WTC11 (cell line): ENCODE measurements around the gene MPV17L. TPM values are rescaled to one million over a fixed set of nuclear protein-coding genes. Genes with fewer than 3 reads are reported as not detected.
A peak's percentile ranks its signal among the peaks of the same experiment; 100 is the strongest.

Source experiments
- ATAC-seq: fragments of 200-7000 bp; cut with Tn5 transposase; 2 replicates; pipeline ENCODE4 v1.10.0; 2021; ENCODE audit warnings: mild to moderate bottlenecking, moderate library complexity
- CTCF ChIA-PET: fragments of 300-600 bp; sonication (Branson Sonifier 250); formaldehyde crosslinking; loops from one replicate; lab custom pipeline; 2021; ENCODE audit warnings: antibody characterized with exemption; lab: Charles Lee
- POLR2A ChIA-PET: fragments of 350-600 bp; sonication (Branson Sonifier 250); formaldehyde crosslinking; loops from one replicate; lab custom pipeline; 2021; ENCODE audit warnings: antibody characterized with exemption; lab: Charles Lee
- DNase-seq: peaks from one replicate; pipeline ENCODE4 v3.0.0; 2021; ENCODE audit warnings: low spot score
- H3K27ac Mint-ChIP-seq: 2 replicates; pipeline ENCODE4 v1.8.0; 2021; ENCODE audit warnings: mixed read lengths
- H3K27me3 Mint-ChIP-seq: 2 replicates; pipeline ENCODE4 v1.8.0; 2021; ENCODE audit warnings: low read depth, mild to moderate bottlenecking, moderate library complexity, mixed read lengths
- H3K36me3 Mint-ChIP-seq: 2 replicates; pipeline ENCODE4 v1.8.0; 2021; ENCODE audit warnings: mixed read lengths
- H3K4me1 Mint-ChIP-seq: 2 replicates; pipeline ENCODE4 v1.8.0; 2022; ENCODE audit warnings: mixed read lengths
- H3K4me3 Mint-ChIP-seq: 2 replicates; pipeline ENCODE4 v1.8.0; 2021; ENCODE audit warnings: mild to moderate bottlenecking, moderate library complexity, mixed read lengths
- H3K9me3 Mint-ChIP-seq: 2 replicates; pipeline ENCODE4 v1.8.0; 2021; ENCODE audit warnings: mixed read lengths
- ATF3 ChIP-seq: sonication (generic); formaldehyde crosslinking; conservative IDR thresholded peaks from 2 replicates; pipeline ENCODE4 v1.8.1; 2022; ENCODE audit warnings: mild to moderate bottlenecking, missing genetic modification reagents
- E2F1 ChIP-seq: sonication (generic); formaldehyde crosslinking; IDR thresholded peaks from 2 replicates; pipeline ENCODE4 v1.8.0; 2022; ENCODE audit warnings: mild to moderate bottlenecking, missing genetic modification reagents
- E2F5 ChIP-seq: sonication (generic); formaldehyde crosslinking; IDR thresholded peaks from 2 replicates; pipeline ENCODE4 v1.8.1; 2022; ENCODE audit warnings: mild to moderate bottlenecking, moderate library complexity, missing genetic modification reagents
- EMX1 ChIP-seq: fragments of 250-450 bp; sonication (Bioruptor Pico); IDR thresholded peaks from 2 replicates; pipeline ENCODE4 v1.8.0; 2021; ENCODE audit warnings: mild to moderate bottlenecking
- ESRRA ChIP-seq: sonication (generic); formaldehyde crosslinking; IDR thresholded peaks from 2 replicates; pipeline ENCODE4 v1.8.1; 2022; ENCODE audit warnings: mild to moderate bottlenecking, missing genetic modification reagents, borderline replicate concordance
- FOXK1 ChIP-seq: sonication (generic); formaldehyde crosslinking; IDR thresholded peaks from 2 replicates; pipeline ENCODE4 v1.8.0; 2022; ENCODE audit warnings: mild to moderate bottlenecking, moderate library complexity, missing genetic modification reagents
- FOXP1 ChIP-seq: sonication (generic); formaldehyde crosslinking; IDR thresholded peaks from 2 replicates; pipeline ENCODE4 v1.8.0; 2022; ENCODE audit warnings: missing genetic modification reagents, mild to moderate bottlenecking, moderate library complexity, borderline replicate concordance
- GTF2I ChIP-seq: fragments of 250-450 bp; sonication (Bioruptor Pico); conservative IDR thresholded peaks from 2 replicates; pipeline ENCODE4 v1.4.0; 2021; ENCODE audit warnings: mild to moderate bottlenecking
- IRF2 ChIP-seq: sonication (generic); formaldehyde crosslinking; IDR thresholded peaks from 2 replicates; pipeline ENCODE4 v1.8.0; 2022; ENCODE audit warnings: low read depth, missing genetic modification reagents, borderline replicate concordance
- JAZF1 ChIP-seq: fragments of 250-450 bp; sonication (Bioruptor Pico); IDR thresholded peaks from 2 replicates; pipeline ENCODE4 v1.9.0; 2021; ENCODE audit warnings: moderate library complexity, mild to moderate bottlenecking, inconsistent platforms
- MLX ChIP-seq: sonication (generic); formaldehyde crosslinking; IDR thresholded peaks from 2 replicates; pipeline ENCODE4 v1.8.1; 2023; ENCODE audit warnings: mild to moderate bottlenecking, missing genetic modification reagents, moderate library complexity
- MXD4 ChIP-seq: fragments of 250-450 bp; sonication (Bioruptor Pico); IDR thresholded peaks from 2 replicates; pipeline ENCODE4 v1.8.0; 2021; ENCODE audit warnings: mild to moderate bottlenecking, moderate library complexity, borderline replicate concordance
- NFATC4 ChIP-seq: fragments of 250-450 bp; sonication (Bioruptor Pico); IDR thresholded peaks from 2 replicates; pipeline ENCODE4 v1.9.0; 2021; ENCODE audit warnings: mild to moderate bottlenecking
- NR1H2 ChIP-seq: sonication (generic); formaldehyde crosslinking; IDR thresholded peaks from 2 replicates; pipeline ENCODE4 v1.9.0; 2021; ENCODE audit warnings: mild to moderate bottlenecking, moderate library complexity, missing genetic modification reagents
- PREB ChIP-seq: sonication (generic); formaldehyde crosslinking; IDR thresholded peaks from 2 replicates; pipeline ENCODE4 v1.8.1; 2022; ENCODE audit warnings: mild to moderate bottlenecking, missing genetic modification reagents, moderate library complexity, borderline replicate concordance
- RORB ChIP-seq: fragments of 250-450 bp; sonication (Bioruptor Pico); IDR thresholded peaks from 2 replicates; pipeline ENCODE4 v1.9.0; 2021; ENCODE audit warnings: mild to moderate bottlenecking
- TEAD4 ChIP-seq: sonication (generic); formaldehyde crosslinking; IDR thresholded peaks from 2 replicates; pipeline ENCODE4 v1.8.0; 2022; ENCODE audit warnings: mild to moderate bottlenecking, missing genetic modification reagents
- ZNF232 ChIP-seq: sonication (generic); formaldehyde crosslinking; IDR thresholded peaks from 2 replicates; pipeline ENCODE4 v1.8.0; 2022; ENCODE audit warnings: mild to moderate bottlenecking, missing genetic modification reagents
- ZNF425 ChIP-seq: fragments of 250-450 bp; sonication (Bioruptor Pico); conservative IDR thresholded peaks from 2 replicates; pipeline ENCODE4 v1.9.0; 2021; ENCODE audit warnings: mild to moderate bottlenecking
- ZNF671 ChIP-seq: fragments of 250-450 bp; sonication (Bioruptor Pico); IDR thresholded peaks from 2 replicates; pipeline ENCODE4 v1.8.0; 2021; ENCODE audit warnings: mild to moderate bottlenecking
- total RNA-seq: library from RNA; stranded (reverse); gene quantifications from 3 replicates; pipeline ENCODE4 v1.2.3, GENCODE V29; 2021
- TF ChIP-seq, protein P1 (sequence below): fragments of 250-450 bp; sonication (Bioruptor Pico); IDR thresholded peaks from 2 replicates; pipeline ENCODE4 v1.9.0; 2021; ENCODE audit warnings: moderate library complexity, mild to moderate bottlenecking, inconsistent platforms, borderline replicate concordance
- TF ChIP-seq, protein P2 (sequence below): sonication (generic); formaldehyde crosslinking; IDR thresholded peaks from 2 replicates; pipeline ENCODE4 v1.8.0; 2023; ENCODE audit warnings: missing genetic modification reagents, mild to moderate bottlenecking, borderline replicate concordance

Gene MPV17L
- total RNA-seq, 1 experiment from 2014 or later = 5.4 TPM

DNA sequence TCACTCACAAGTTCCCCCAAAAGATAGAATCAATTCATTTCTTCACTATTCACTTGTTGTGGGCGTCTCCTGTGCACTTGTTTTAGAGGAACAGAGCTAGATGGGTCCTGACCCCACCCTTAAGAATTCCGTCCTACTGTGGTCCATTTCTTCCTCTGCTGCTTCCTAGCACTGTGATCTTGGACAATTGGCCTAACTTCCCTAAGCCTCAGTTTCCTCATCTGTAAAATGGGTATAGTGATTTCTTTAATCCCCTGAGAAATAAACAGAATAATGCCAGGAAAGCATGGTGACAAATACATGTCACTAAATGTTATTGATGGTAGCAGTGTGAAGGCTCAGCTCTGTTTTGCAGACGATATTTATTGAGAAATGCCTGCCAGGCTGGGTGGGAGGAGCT, 48.7 kb downstream of the MPV17L start:
- no peak overlapping the region for H3K27ac Mint-ChIP-seq
- H3K4me1 Mint-ChIP-seq = no peaks in the 10 kb centered on the region
- POLR2A ChIA-PET = no interaction called here
- H3K36me3 Mint-ChIP-seq = 0 out of 2 replicates have a peak, but pooled peaks cover 3% of the 10 kb centered on the region
- TF ChIP-seq ZNF671 (CRISPR knock-in tag) (no peak), RORB (CRISPR knock-in tag) (no peak), FOXK1 (CRISPR knock-in tag) (no peak), E2F1 (CRISPR knock-in tag) (no peak), EMX1 (no peak), GTF2I (CRISPR knock-in tag) (0 out of 2 replicates have a peak, but pooled peaks have one; percentile 46), JAZF1 (CRISPR knock-in tag) (no peak), MXD4 (CRISPR knock-in tag) (no peak)
- H3K27me3 Mint-ChIP-seq = no peaks in the 10 kb centered on the region
- H3K9me3 Mint-ChIP-seq = peaks cover 13% of the 10 kb centered on the region
- CTCF ChIA-PET = interaction anchor here (0.5 to 0.8 kb wide), 2 partner anchors 35 to 107 kb away, joined by 3 to 4 read pairs; no protein-coding TSS in a partner anchor
- DNase-seq (no peak), ATAC-seq (no peak)
- no peak overlapping the region for H3K4me3 Mint-ChIP-seq

- ChIA-PET POLR2A (no interaction called here), CTCF (no interaction called here)
- peaks cover 13% of the 10 kb centered on the region for H3K9me3 Mint-ChIP-seq
- H3K27me3 Mint-ChIP-seq = no peaks in the 10 kb centered on the region
- TF ChIP-seq MLX (CRISPR knock-in tag) = no peak
- no peak for TF ChIP-seq IRF2
- TF ChIP-seq NFATC4 (CRISPR knock-in tag) = no peak
- TF ChIP-seq TEAD4 (CRISPR knock-in tag) = no peak
- no peak for TF ChIP-seq JAZF1 (CRISPR knock-in tag)
- TF ChIP-seq, protein P1, sequence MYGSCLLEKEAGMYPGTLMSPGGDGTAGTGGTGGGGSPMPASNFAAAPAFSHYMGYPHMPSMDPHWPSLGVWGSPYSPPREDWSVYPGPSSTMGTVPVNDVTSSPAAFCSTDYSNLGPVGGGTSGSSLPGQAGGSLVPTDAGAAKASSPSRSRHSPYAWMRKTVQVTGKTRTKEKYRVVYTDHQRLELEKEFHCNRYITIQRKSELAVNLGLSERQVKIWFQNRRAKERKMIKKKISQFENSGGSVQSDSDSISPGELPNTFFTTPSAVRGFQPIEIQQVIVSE = no peak
- no peak for TF ChIP-seq PREB (CRISPR knock-in tag)
- no peak for TF ChIP-seq E2F5 (CRISPR knock-in tag)
- TF ChIP-seq ATF3 (CRISPR knock-in tag) = no peak
- TF ChIP-seq, protein P2, sequence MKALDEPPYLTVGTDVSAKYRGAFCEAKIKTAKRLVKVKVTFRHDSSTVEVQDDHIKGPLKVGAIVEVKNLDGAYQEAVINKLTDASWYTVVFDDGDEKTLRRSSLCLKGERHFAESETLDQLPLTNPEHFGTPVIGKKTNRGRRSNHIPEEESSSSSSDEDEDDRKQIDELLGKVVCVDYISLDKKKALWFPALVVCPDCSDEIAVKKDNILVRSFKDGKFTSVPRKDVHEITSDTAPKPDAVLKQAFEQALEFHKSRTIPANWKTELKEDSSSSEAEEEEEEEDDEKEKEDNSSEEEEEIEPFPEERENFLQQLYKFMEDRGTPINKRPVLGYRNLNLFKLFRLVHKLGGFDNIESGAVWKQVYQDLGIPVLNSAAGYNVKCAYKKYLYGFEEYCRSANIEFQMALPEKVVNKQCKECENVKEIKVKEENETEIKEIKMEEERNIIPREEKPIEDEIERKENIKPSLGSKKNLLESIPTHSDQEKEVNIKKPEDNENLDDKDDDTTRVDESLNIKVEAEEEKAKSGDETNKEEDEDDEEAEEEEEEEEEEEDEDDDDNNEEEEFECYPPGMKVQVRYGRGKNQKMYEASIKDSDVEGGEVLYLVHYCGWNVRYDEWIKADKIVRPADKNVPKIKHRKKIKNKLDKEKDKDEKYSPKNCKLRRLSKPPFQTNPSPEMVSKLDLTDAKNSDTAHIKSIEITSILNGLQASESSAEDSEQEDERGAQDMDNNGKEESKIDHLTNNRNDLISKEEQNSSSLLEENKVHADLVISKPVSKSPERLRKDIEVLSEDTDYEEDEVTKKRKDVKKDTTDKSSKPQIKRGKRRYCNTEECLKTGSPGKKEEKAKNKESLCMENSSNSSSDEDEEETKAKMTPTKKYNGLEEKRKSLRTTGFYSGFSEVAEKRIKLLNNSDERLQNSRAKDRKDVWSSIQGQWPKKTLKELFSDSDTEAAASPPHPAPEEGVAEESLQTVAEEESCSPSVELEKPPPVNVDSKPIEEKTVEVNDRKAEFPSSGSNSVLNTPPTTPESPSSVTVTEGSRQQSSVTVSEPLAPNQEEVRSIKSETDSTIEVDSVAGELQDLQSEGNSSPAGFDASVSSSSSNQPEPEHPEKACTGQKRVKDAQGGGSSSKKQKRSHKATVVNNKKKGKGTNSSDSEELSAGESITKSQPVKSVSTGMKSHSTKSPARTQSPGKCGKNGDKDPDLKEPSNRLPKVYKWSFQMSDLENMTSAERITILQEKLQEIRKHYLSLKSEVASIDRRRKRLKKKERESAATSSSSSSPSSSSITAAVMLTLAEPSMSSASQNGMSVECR (CRISPR knock-in tag) = no peak
- TF ChIP-seq NR1H2 (CRISPR knock-in tag) = no peak
- no peak for TF ChIP-seq ZNF232
- TF ChIP-seq ZNF671 (CRISPR knock-in tag) = no peak
- TF ChIP-seq ZNF425 (CRISPR knock-in tag) = no peak
- no peak for TF ChIP-seq ESRRA
- TF ChIP-seq FOXP1 (CRISPR knock-in tag) = no peak
- no peak for TF ChIP-seq FOXK1 (CRISPR knock-in tag)
- no peaks in the 10 kb centered on the region for H3K4me1 Mint-ChIP-seq
- DNase-seq = no peak
- 0 out of 2 replicates have a peak, but pooled peaks cover 3% of the 10 kb centered on the region for H3K36me3 Mint-ChIP-seq
- no peak overlapping the region for H3K27ac Mint-ChIP-seq
- ATAC-seq = no peak
- no peak overlapping the region for H3K4me3 Mint-ChIP-seq
These were observed 49.9 kb downstream of the MPV17L start for GRCh38 chr16:15445450-15445849.
